Keratinocyte (primary cell): ENCODE measurements around the gene TRPC4. TPM values are rescaled to one million over a fixed set of nuclear protein-coding genes. Genes with fewer than 3 reads are reported as not detected.
A peak's percentile ranks its signal among the peaks of the same experiment; 100 is the strongest.

Source experiments
- DNase-seq: peaks from one replicate; pipeline ENCODE4 v3.0.0-alpha.2; 2011; ENCODE audit warnings: low read depth, missing footprints, low spot score
- FAIRE-seq: peaks from 2 replicates; lab custom pipeline; 2011; peaks lifted over from hg19 to GRCh38; lab: Jason Lieb, UNC
- H2AFZ ChIP-seq: 2 replicates; pipeline ENCODE4 v1.6.0; 2012; ENCODE audit warnings: low read length, control low read depth, inconsistent platforms; ENCODE audit not compliant: control insufficient read depth
- H3K27ac ChIP-seq: 2 replicates; pipeline ENCODE4 v1.5.1; 2011; ENCODE audit warnings: low read length; ENCODE audit not compliant: control insufficient read depth, insufficient read depth
- H3K27me3 ChIP-seq: 3 replicates; pipeline ENCODE4 v1.6.0; 2011; ENCODE audit warnings: low read length; ENCODE audit not compliant: control insufficient read depth, insufficient read depth; ENCODE audit errors: extremely low read depth
- H3K36me3 ChIP-seq, 2 experiments: 2 replicates in 1 of 2; 3 replicates in 1 of 2; pipeline ENCODE4 v1.5.1; 2011; ENCODE audit warnings: low read length in 2 of 2, mild to moderate bottlenecking in 1 of 2; ENCODE audit not compliant: control insufficient read depth in 2 of 2, insufficient read depth in 2 of 2; ENCODE audit errors: extremely low read depth in 1 of 2
- H3K4me1 ChIP-seq: 3 replicates; pipeline ENCODE4 v1.5.1; 2011; ENCODE audit warnings: low read length; ENCODE audit not compliant: control insufficient read depth, insufficient read depth; ENCODE audit errors: extremely low read depth
- H3K4me2 ChIP-seq: 3 replicates; pipeline ENCODE4 v1.6.0; 2011; ENCODE audit warnings: low read depth, low read length; ENCODE audit not compliant: control insufficient read depth, insufficient read depth; ENCODE audit errors: extremely low read depth
- H3K4me3 ChIP-seq, 3 experiments: fragments of 200-600 bp in 1 of 3; sonication (generic) in 1 of 3; 2 replicates in 2 of 3; 3 replicates in 1 of 3; pipeline ENCODE4 v1.5.1; 2011 to 2016; ENCODE audit warnings: low read length in 3 of 3, mild to moderate bottlenecking in 3 of 3, control low read depth in 2 of 3, inconsistent platforms in 1 of 3, low read depth in 1 of 3, mixed read lengths in 1 of 3, mixed run types in 1 of 3, moderate library complexity in 1 of 3; ENCODE audit not compliant: control insufficient read depth in 2 of 3, insufficient read depth in 2 of 3; ENCODE audit errors: extremely low read depth in 1 of 3
- H3K79me2 ChIP-seq: 2 replicates; pipeline ENCODE4 v1.6.0; 2012; ENCODE audit warnings: low read length; ENCODE audit not compliant: control insufficient read depth, insufficient read depth
- H3K9ac ChIP-seq: 3 replicates; pipeline ENCODE4 v1.6.0; 2011; ENCODE audit warnings: low read length; ENCODE audit not compliant: control insufficient read depth, insufficient read depth; ENCODE audit errors: extremely low read depth
- H3K9me1 ChIP-seq: 3 replicates; pipeline ENCODE4 v1.6.0; 2011; ENCODE audit warnings: low read length; ENCODE audit not compliant: control insufficient read depth, insufficient read depth; ENCODE audit errors: extremely low read depth
- H3K9me3 ChIP-seq: 2 replicates; pipeline ENCODE4 v1.5.1; 2012; ENCODE audit warnings: low read depth, low read length; ENCODE audit not compliant: control insufficient read depth
- H4K20me1 ChIP-seq: 3 replicates; pipeline ENCODE4 v1.6.0; 2011; ENCODE audit warnings: low read length; ENCODE audit not compliant: control insufficient read depth, insufficient read depth; ENCODE audit errors: extremely low read depth
- EZH2 ChIP-seq: IDR thresholded peaks from one replicate; pipeline ENCODE4 v1.6.1; 2012; ENCODE audit warnings: inconsistent platforms, mild to moderate bottlenecking, low read length, moderate library complexity
- dilution Hi-C: fragments of 300-500 bp; cut with MboI; formaldehyde crosslinking; loops from one replicate; pipeline ENCODE4 v1.7.0; 2020; ENCODE audit warnings: low sequenced_read_pairs; ENCODE audit not compliant: extremely low pct_ligation_motif_present
- polyA plus RNA-seq, 5 experiments: library from polyadenylated mRNA; depleted of rRNA in 3 of 5; stranded (reverse) in 3 of 5; stranded (forward) in 1 of 5; unstranded in 1 of 5; fragments of >200 nt; gene quantifications; 1 replicate in 1 of 5; 2 replicates in 3 of 5; 3 replicates in 1 of 5; pipeline versions ENCODE4 v1.2.1 to v1.2.3, GENCODE V29; 2011 to 2012; ENCODE audit warnings: missing spikeins in 2 of 5, low read depth in 1 of 5, low replicate concordance in 1 of 5
- TF ChIP-seq, protein P1 (sequence below), 3 experiments: IDR thresholded peaks in 1 of 3; conservative IDR thresholded peaks in 1 of 3; optimal IDR thresholded peaks in 1 of 3; 2 replicates in 2 of 3; 3 replicates in 1 of 3; pipeline versions ENCODE3 to v1.5.1; 2011; ENCODE audit warnings: low read length in 3 of 3, mild to moderate bottlenecking in 3 of 3, moderate library complexity in 2 of 3, control low read depth in 1 of 3, inconsistent platforms in 1 of 3; ENCODE audit not compliant: insufficient read depth in 2 of 3; ENCODE audit errors: extremely low read depth in 1 of 3

Gene TRPC4
- polyA plus RNA-seq, 1 donor (not counting 4 experiments of a cell fraction or from before 2014, with no cell fraction given), result not detected

DNA sequence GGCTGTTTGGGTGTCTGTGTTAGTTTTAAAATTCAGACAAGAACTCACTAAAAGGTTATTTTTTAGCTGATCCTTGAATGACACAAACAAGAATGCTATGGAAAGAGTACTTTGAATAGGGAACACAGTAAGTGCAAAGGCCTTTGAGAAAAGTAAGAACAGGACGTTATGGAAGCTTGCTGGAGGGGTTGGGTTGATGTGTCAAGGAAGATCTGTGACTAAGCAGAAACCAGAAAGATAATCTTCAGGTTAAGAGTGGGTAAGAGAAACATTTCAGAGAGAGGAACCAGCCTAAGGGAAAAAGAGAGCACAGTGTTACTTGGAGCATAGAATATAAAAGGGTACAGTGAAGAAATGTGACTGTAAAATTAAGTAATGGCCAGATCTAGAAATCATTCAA, 41.2 kb upstream of the TRPC4 start:
- no peak overlapping the region for H3K9ac ChIP-seq
- DNase-seq (no peak), FAIRE-seq (no peak)
- no peaks in the 10 kb centered on the region for H4K20me1 ChIP-seq
- no peak overlapping the region for H3K4me3 ChIP-seq
- H3K9me1 ChIP-seq, result no peaks in the 10 kb centered on the region
- no peaks in the 10 kb centered on the region for H3K27me3 ChIP-seq
- H3K79me2 ChIP-seq, result no peaks in the 10 kb centered on the region
- peaks cover 9% of the 10 kb centered on the region for H3K4me1 ChIP-seq
- dilution Hi-C loops, result no loop called here
- H3K9me3 ChIP-seq, result peaks cover 5% of the 10 kb centered on the region
- H3K4me2 ChIP-seq, result no peak overlapping the region
- peak overlapping the region; percentile 43 for H2AFZ ChIP-seq
- no peak overlapping the region for H3K27ac ChIP-seq
- TF ChIP-seq, protein P1, sequence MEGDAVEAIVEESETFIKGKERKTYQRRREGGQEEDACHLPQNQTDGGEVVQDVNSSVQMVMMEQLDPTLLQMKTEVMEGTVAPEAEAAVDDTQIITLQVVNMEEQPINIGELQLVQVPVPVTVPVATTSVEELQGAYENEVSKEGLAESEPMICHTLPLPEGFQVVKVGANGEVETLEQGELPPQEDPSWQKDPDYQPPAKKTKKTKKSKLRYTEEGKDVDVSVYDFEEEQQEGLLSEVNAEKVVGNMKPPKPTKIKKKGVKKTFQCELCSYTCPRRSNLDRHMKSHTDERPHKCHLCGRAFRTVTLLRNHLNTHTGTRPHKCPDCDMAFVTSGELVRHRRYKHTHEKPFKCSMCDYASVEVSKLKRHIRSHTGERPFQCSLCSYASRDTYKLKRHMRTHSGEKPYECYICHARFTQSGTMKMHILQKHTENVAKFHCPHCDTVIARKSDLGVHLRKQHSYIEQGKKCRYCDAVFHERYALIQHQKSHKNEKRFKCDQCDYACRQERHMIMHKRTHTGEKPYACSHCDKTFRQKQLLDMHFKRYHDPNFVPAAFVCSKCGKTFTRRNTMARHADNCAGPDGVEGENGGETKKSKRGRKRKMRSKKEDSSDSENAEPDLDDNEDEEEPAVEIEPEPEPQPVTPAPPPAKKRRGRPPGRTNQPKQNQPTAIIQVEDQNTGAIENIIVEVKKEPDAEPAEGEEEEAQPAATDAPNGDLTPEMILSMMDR (optimal IDR thresholded peaks at IDR 0.05 in 1 of 3, IDR thresholded peaks at IDR 0.05 in 1 of 3, conservative IDR thresholded peaks at IDR 0.05 in 1 of 3; ENCODE audit: extremely low read depth in 1 of 3, insufficient read depth in 2 of 3, low read length in 3 of 3), result no peak
- no peak for TF ChIP-seq EZH2
- no peaks in the 10 kb centered on the region for H3K36me3 ChIP-seq

DNA sequence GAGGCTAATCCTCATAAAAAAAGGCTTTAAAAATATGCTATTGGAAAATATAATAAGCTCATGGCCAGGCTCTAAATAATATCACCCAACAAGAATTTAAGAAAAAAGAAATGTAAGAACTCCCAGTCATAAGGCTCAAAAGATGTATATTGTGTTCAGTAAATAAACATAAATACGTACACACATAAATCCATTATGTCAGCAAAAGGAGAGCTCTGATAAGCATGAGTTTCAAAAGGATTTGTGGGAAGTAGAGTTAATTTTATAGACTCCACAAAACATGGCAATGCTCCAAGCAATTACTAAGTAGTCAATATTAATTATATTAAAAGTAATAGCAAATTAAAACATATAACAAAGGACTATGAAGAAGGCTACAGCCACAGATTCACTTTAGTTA, 37.3 kb upstream of the TRPC4 start:
- no peak for FAIRE-seq
- DNase-seq, result no peak
- H3K9ac ChIP-seq, result no peak overlapping the region
- no peak overlapping the region for H3K4me2 ChIP-seq
- no peaks in the 10 kb centered on the region for H3K4me1 ChIP-seq
- H3K4me3 ChIP-seq, result no peak overlapping the region
- no peaks in the 10 kb centered on the region for H3K36me3 ChIP-seq
- H3K27me3 ChIP-seq, result no peaks in the 10 kb centered on the region
- H3K9me1 ChIP-seq, result no peaks in the 10 kb centered on the region
- dilution Hi-C loops, result no loop called here
- no peaks in the 10 kb centered on the region for H3K79me2 ChIP-seq
- TF ChIP-seq EZH2, result no peak
- TF ChIP-seq, protein P1 (optimal IDR thresholded peaks at IDR 0.05 in 1 of 3, IDR thresholded peaks at IDR 0.05 in 1 of 3, conservative IDR thresholded peaks at IDR 0.05 in 1 of 3; ENCODE audit: extremely low read depth in 1 of 3, insufficient read depth in 2 of 3, low read length in 3 of 3), result no peak
- H4K20me1 ChIP-seq, result no peaks in the 10 kb centered on the region
- H2AFZ ChIP-seq, result no peak overlapping the region
- H3K27ac ChIP-seq, result no peak overlapping the region
- no peaks in the 10 kb centered on the region for H3K9me3 ChIP-seq
